Pancreas (tissue), 10 donors: ENCODE measurements around the gene AKT1S1. TPM values are rescaled to one million over a fixed set of nuclear protein-coding genes. Genes with fewer than 3 reads are reported as not detected.

Source experiments
- ATAC-seq, 4 donors: fragments of 200-7000 bp; cut with Tn5 transposase; one replicate each; pipeline versions ENCODE4 v1.8.0 to v1.9.1; 2020; ENCODE audit warnings: mild to moderate bottlenecking in 4 of 4, moderate library complexity in 4 of 4
- DNase-seq, 6 donors: peaks; one replicate each; pipeline ENCODE4 v3.0.0-alpha.2; 2020
- FAIRE-seq: peaks from 2 replicates; lab custom pipeline; 2012; peaks lifted over from hg19 to GRCh38; lab: Jason Lieb, UNC
- H3K27ac ChIP-seq, 4 donors: fragments of 200-600 bp; sonication (generic); 1 replicate in 3 of 4; 2 replicates in 1 of 4; pipeline versions ENCODE4 v1.5.0 to v1.8.0; 2020
- H3K27me3 ChIP-seq, 4 donors: fragments of 200-600 bp; one replicate each; pipeline ENCODE4 v1.8.0; 2021
- H3K36me3 ChIP-seq, 3 donors: fragments of 200-600 bp; sonication (generic) in 1 of 3; one replicate each; pipeline versions ENCODE4 v1.5.0 to v1.8.0; 2020 to 2021
- H3K4me1 ChIP-seq, 3 donors: fragments of 200-600 bp; one replicate each; pipeline ENCODE4 v1.8.0; 2021
- H3K4me3 ChIP-seq, 4 donors: fragments of 200-600 bp; sonication (generic) in 2 of 4; one replicate each; pipeline versions ENCODE4 v1.5.0 to v1.8.0; 2020 to 2021
- H3K9me3 ChIP-seq, 4 donors: fragments of 200-600 bp; one replicate each; pipeline ENCODE4 v1.8.0; 2021
- WGBS, 2 donors: extraction: QIAGEN DNeasy Blood & Tissue Kit; methylation state at CpG; one replicate each; pipeline ENCODE4 v1.1.7; 2013; 5-methylcytosine and 5-hydroxymethylcytosine counted together
- intact Hi-C, 3 donors: fragments of 100-400 bp; cut with DNase I; formaldehyde crosslinking; loops; one replicate each; pipeline versions ENCODE4 v1.11.1 to v1.14.2; 2022
- polyA plus RNA-seq, 2 donors: library from polyadenylated mRNA; stranded (reverse); fragments of 200-250 nt; gene quantifications; one replicate each; pipeline ENCODE4 v1.2.3, GENCODE V29; 2013
- total RNA-seq, 6 donors: library from RNA; stranded (reverse); fragmentation: NEBNext Ultra II Directional in 4 of 6; extraction: Animal tissue kit (Norgen Biotek cat#: 25700) in 4 of 6; gene quantifications; one replicate each; pipeline versions ENCODE4 v1.2.1 to v1.2.4, GENCODE V29; 2021 to 2023
- TF ChIP-seq, protein P1 (sequence below), 4 donors: fragments of 200-600 bp; sonication (generic) in 3 of 4; IDR thresholded peaks; one replicate each; pipeline versions ENCODE4 v1.5.0 to v1.8.0; 2021; ENCODE audit warnings: antibody characterized with exemption in 4 of 4
- donor health status: healthy with polysubstance abuse.
- donor health status: DM: no; HTN: no; CAD: no; lungs with moderate emphysema.
- donor health status: DM: no; HTN: no; CAD: no.
- donor health status: control.
- donor health status: control.
- donor health status: Bipolar disorder and iron deficiency.
- donor health status: DM: yes; HTN: yes; CAD: no.
- donor health status: DM: no; HTN: no; CAD: no.
- donor health status: DM: no; HTN: no; CAD: no.
- donor health status: DM: yes; HTN: yes; CAD: no.

AKT1S1 gene
- total and polyA plus RNA-seq, 8 donors = 13.8 to 31.1 (median 18.1) TPM

GRCh38 chr19:49894879-49895565 is 17.9 kb upstream of the AKT1S1 start:
- DNase-seq (no peak), FAIRE-seq (no peak), ATAC-seq (no peak)
- no peak overlapping the region for H3K27ac ChIP-seq
- intact Hi-C loops = no loop called here
- H3K27me3 ChIP-seq = no peaks in the 10 kb centered on the region
- TF ChIP-seq, protein P1, sequence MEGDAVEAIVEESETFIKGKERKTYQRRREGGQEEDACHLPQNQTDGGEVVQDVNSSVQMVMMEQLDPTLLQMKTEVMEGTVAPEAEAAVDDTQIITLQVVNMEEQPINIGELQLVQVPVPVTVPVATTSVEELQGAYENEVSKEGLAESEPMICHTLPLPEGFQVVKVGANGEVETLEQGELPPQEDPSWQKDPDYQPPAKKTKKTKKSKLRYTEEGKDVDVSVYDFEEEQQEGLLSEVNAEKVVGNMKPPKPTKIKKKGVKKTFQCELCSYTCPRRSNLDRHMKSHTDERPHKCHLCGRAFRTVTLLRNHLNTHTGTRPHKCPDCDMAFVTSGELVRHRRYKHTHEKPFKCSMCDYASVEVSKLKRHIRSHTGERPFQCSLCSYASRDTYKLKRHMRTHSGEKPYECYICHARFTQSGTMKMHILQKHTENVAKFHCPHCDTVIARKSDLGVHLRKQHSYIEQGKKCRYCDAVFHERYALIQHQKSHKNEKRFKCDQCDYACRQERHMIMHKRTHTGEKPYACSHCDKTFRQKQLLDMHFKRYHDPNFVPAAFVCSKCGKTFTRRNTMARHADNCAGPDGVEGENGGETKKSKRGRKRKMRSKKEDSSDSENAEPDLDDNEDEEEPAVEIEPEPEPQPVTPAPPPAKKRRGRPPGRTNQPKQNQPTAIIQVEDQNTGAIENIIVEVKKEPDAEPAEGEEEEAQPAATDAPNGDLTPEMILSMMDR (IDR thresholded peaks at IDR 0.05) = no peak
- no peaks in the 10 kb centered on the region for H3K36me3 ChIP-seq
- H3K4me3 ChIP-seq = no peak overlapping the region
- no peaks in the 10 kb centered on the region for H3K4me1 ChIP-seq
- H3K9me3 ChIP-seq = no peaks in the 10 kb centered on the region
- 78 to 82% methylated on average over 15 to 17 of the region's 17 CpGs for WGBS, 2 donors

DNA sequence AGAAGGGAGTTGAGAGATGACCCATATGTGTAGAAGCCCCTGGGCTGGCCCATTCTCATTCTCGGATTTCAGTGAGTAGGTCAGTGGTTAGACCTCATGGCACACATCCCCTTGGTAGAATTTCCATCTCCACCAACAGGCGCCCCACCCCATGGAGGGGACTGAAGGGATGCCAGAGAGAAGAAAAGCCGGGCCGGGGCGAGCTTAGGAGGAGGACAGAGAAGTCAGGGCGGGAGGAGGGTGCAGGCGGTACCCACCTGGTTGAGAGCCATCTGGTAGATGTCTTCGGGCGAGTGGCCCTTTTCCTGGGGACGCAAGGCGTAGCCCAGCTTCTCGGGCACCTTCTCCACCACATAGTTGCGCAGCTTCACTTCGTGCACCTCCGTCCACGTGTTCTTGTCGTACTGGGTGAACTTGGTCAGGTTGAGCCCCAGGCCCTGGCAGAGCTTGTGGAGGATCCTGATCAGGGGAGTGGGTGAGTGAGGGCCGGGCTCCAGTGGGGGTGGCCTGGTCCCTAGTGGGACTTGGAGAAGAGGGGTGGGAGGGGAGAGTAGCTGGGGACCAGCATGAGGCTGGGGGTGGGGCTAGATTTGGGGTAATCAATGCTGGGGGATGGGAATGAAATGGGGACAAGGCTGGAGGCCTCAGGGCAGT is 17.0 kb upstream of the AKT1S1 start:
- WGBS, 2 donors = 89 to 91% methylated on average over 18 of the region's 18 CpGs
- intact Hi-C loops = no loop called here
- Histone ChIP-seq H3K4me3 (no peak overlapping the region), H3K27ac (no peak overlapping the region), H3K4me1 (no peaks in the 10 kb centered on the region), H3K27me3 (no peaks in the 10 kb centered on the region), H3K36me3 (no peaks in the 10 kb centered on the region), H3K9me3 (no peaks in the 10 kb centered on the region)
- ATAC-seq (no peak), FAIRE-seq (no peak), DNase-seq (no peak)
- TF ChIP-seq, protein P1 (IDR thresholded peaks at IDR 0.05) = no peak

- H3K27me3 ChIP-seq = no peaks in the 10 kb centered on the region
- H3K4me3 ChIP-seq = no peak overlapping the region
- intact Hi-C loops = no loop called here
- DNase-seq = no peak
- no peak overlapping the region for H3K27ac ChIP-seq
- no peak for FAIRE-seq
- H3K36me3 ChIP-seq = no peaks in the 10 kb centered on the region
- TF ChIP-seq, protein P1 (IDR thresholded peaks at IDR 0.05) = no peak
- H3K4me1 ChIP-seq = no peaks in the 10 kb centered on the region
- ATAC-seq = no peak
- H3K9me3 ChIP-seq = no peaks in the 10 kb centered on the region
- WGBS, 2 donors = 91 to 92% methylated on average over 1 of the region's 1 CpG
These were observed 15.6 kb upstream of the AKT1S1 start for GRCh38 chr19:49892716-49893115.

DNA sequence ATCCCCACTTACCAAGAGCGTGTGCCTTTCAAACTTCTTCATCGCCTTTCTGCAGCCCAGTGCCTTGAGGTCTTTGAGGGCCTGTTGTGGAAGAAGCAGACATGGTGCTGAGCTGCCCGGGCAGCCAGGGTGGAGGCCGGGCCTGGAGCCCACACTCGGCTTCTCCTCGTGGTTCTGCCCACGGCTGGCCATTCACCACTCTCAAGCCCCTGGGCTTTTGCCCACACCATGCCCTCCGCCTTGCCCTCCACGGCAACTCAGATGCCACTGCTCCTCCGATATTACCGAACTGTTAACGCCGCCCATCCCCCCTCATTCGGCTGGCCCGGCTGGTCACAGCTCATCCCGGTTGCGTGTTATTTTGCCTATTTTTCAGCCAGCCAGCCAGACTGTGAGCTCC is 14.2 kb upstream of the AKT1S1 start:
- intact Hi-C loops = no loop called here
- Histone ChIP-seq H3K27me3 (no peaks in the 10 kb centered on the region), H3K4me1 (no peaks in the 10 kb centered on the region), H3K36me3 (no peaks in the 10 kb centered on the region), H3K4me3 (no peak overlapping the region), H3K27ac (no peak overlapping the region), H3K9me3 (no peaks in the 10 kb centered on the region)
- TF ChIP-seq, protein P1 (IDR thresholded peaks at IDR 0.05) = no peak
- DNase-seq = no peak
- no peak for ATAC-seq
- FAIRE-seq = no peak
- 86 to 90% methylated on average over 17 of the region's 17 CpGs for WGBS, 2 donors
